K562 (cell line): Measurements from ENCODE around the gene SCP2. TPM values are rescaled to one million over a fixed set of nuclear protein-coding genes. Genes with fewer than 3 reads are reported as not detected.

Experiments
- CBX1 ChIP-seq: sonication (generic); IDR thresholded peaks from 2 replicates; pipeline ENCODE4 v1.6.1; 2016; ENCODE audit warnings: antibody characterized with exemption, low read depth, mild to moderate bottlenecking
- GATAD2A ChIP-seq: fragments of 450-650 bp; IDR thresholded peaks from 2 replicates; pipeline ENCODE4 v1.6.1; 2017
- POLR2A ChIP-seq: fragments of 450-650 bp; conservative IDR thresholded peaks from 2 replicates; pipeline ENCODE4 v1.6.1; 2016
- SNIP1 ChIP-seq: fragments of 450-650 bp; IDR thresholded peaks from 2 replicates; pipeline ENCODE4 v1.7.1; 2017; ENCODE audit warnings: low read depth, mild to moderate bottlenecking
- ZBTB1 ChIP-seq: sonication (generic); formaldehyde crosslinking; IDR thresholded peaks from 2 replicates; pipeline ENCODE4 v1.8.1; 2023; ENCODE audit warnings: missing genetic modification reagents, low read depth, mild to moderate bottlenecking, borderline replicate concordance
- polyA plus RNA-seq, 8 experiments: library from polyadenylated mRNA; depleted of rRNA in 4 of 8; stranded (reverse) in 5 of 8; unstranded in 3 of 8; fragments of >200 nt; fragmentation: Nextera tagmentation in 2 of 8; fragmentation: Illumina TruSeq in 1 of 8; extraction: Ambion mirVana in 2 of 8; extraction: Trizol in 1 of 8; gene quantifications; 2 replicates each; pipeline versions ENCODE4 v1.2.1 to v1.2.3, GENCODE V29; 2011 to 2014; ENCODE audit warnings: inconsistent platforms in 1 of 8, missing spikeins in 1 of 8
- total RNA-seq, 7 experiments: library from RNA; depleted of rRNA in 6 of 7; stranded (reverse); fragments of >200 nt in 6 of 7; fragmentation: Illumina TruSeq in 2 of 7; extraction: Trizol in 2 of 7; gene quantifications; 2 replicates each; pipeline versions ENCODE4 v1.2.1 to v1.2.3, GENCODE V29; 2011 to 2021; ENCODE audit warnings: low replicate concordance in 1 of 7
- TF ChIP-seq, protein P1 (sequence below): fragments of 250-450 bp; sonication (Bioruptor Pico); IDR thresholded peaks from 2 replicates; pipeline ENCODE4 v1.5.0; 2022; ENCODE audit warnings: mild to moderate bottlenecking
- TF ChIP-seq, protein P2 (sequence below): sonication (generic); formaldehyde crosslinking; IDR thresholded peaks from 2 replicates; pipeline ENCODE4 v1.8.0; 2022; ENCODE audit warnings: missing genetic modification reagents, mild to moderate bottlenecking, borderline replicate concordance
- TF ChIP-seq, protein P3 (sequence below): fragments of 150-350 bp; conservative IDR thresholded peaks from 2 replicates; pipeline ENCODE4 v1.6.1; 2014; ENCODE audit warnings: low read length

SCP2 gene
- total and polyA plus RNA-seq, 9 of the 15 experiments (the other 6 are each of a cell fraction or from before 2014, with no cell fraction given), result 63.8 to 258 (median 106) TPM

DNA sequence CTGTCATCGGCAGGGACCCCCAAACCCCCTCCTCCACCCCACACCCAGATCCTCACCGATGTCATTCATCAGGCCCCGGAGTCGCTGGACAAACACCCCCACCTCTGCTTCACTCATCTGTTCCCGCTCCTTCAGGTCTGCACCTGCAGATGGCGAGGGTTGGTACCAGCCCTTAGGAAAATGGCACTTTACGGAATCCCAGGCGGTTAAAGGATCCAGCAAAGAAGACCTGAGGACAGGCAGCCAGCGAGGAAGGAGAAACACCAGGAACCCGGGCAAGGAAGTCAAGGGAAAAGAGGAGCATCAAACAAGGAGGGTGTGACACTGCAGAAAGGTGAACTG is 19.3 kb upstream of the SCP2 start (continued):
- TF ChIP-seq ZBTB1, result no peak
- TF ChIP-seq POLR2A, result no peak
- no peak for TF ChIP-seq SNIP1
- TF ChIP-seq, protein P1, sequence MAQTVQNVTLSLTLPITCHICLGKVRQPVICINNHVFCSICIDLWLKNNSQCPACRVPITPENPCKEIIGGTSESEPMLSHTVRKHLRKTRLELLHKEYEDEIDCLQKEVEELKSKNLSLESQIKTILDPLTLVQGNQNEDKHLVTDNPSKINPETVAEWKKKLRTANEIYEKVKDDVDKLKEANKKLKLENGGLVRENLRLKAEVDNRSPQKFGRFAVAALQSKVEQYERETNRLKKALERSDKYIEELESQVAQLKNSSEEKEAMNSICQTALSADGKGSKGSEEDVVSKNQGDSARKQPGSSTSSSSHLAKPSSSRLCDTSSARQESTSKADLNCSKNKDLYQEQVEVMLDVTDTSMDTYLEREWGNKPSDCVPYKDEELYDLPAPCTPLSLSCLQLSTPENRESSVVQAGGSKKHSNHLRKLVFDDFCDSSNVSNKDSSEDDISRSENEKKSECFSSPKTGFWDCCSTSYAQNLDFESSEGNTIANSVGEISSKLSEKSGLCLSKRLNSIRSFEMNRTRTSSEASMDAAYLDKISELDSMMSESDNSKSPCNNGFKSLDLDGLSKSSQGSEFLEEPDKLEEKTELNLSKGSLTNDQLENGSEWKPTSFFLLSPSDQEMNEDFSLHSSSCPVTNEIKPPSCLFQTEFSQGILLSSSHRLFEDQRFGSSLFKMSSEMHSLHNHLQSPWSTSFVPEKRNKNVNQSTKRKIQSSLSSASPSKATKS (CRISPR knock-in tag), result no peak
- TF ChIP-seq, protein P2, sequence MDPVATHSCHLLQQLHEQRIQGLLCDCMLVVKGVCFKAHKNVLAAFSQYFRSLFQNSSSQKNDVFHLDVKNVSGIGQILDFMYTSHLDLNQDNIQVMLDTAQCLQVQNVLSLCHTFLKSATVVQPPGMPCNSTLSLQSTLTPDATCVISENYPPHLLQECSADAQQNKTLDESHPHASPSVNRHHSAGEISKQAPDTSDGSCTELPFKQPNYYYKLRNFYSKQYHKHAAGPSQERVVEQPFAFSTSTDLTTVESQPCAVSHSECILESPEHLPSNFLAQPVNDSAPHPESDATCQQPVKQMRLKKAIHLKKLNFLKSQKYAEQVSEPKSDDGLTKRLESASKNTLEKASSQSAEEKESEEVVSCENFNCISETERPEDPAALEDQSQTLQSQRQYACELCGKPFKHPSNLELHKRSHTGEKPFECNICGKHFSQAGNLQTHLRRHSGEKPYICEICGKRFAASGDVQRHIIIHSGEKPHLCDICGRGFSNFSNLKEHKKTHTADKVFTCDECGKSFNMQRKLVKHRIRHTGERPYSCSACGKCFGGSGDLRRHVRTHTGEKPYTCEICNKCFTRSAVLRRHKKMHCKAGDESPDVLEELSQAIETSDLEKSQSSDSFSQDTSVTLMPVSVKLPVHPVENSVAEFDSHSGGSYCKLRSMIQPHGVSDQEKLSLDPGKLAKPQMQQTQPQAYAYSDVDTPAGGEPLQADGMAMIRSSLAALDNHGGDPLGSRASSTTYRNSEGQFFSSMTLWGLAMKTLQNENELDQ (CRISPR knock-in tag), result no peak
- TF ChIP-seq GATAD2A, result no peak
- TF ChIP-seq CBX1, result no peak
- TF ChIP-seq, protein P3, sequence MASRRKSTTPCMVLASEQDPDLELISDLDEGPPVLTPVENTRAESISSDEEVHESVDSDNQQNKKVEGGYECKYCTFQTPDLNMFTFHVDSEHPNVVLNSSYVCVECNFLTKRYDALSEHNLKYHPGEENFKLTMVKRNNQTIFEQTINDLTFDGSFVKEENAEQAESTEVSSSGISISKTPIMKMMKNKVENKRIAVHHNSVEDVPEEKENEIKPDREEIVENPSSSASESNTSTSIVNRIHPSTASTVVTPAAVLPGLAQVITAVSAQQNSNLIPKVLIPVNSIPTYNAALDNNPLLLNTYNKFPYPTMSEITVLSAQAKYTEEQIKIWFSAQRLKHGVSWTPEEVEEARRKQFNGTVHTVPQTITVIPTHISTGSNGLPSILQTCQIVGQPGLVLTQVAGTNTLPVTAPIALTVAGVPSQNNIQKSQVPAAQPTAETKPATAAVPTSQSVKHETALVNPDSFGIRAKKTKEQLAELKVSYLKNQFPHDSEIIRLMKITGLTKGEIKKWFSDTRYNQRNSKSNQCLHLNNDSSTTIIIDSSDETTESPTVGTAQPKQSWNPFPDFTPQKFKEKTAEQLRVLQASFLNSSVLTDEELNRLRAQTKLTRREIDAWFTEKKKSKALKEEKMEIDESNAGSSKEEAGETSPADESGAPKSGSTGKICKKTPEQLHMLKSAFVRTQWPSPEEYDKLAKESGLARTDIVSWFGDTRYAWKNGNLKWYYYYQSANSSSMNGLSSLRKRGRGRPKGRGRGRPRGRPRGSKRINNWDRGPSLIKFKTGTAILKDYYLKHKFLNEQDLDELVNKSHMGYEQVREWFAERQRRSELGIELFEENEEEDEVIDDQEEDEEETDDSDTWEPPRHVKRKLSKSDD, result no peak
